GM18861 (cell line): ENCODE measurements around the gene TMEM198.
A peak's percentile ranks its signal among the peaks of the same experiment; 100 is the strongest.

Experiments
- ATAC-seq: cut with Tn5 transposase; IDR thresholded peaks from one replicate; pipeline ENCODE4 v1.9.1; 2021; ENCODE audit not compliant: unreplicated experiment

TMEM198 gene

GRCh38 chr2:219543596-219544358 lies at the start of gene TMEM198, which contains the start of gene CHPF:
TSS of gene TMEM198 (plus strand) at chr2:219544028. CDS start at chr2:219544728, 700 bp downstream.
TSS of gene CHPF (minus strand) at chr2:219543809. CDS start at chr2:219543538, 271 bp downstream.
- ATAC-seq, result peak; percentile 74

- ATAC-seq, result no peak
Observed at GRCh38 chr2:219494952-219495530, 48.8 kb upstream of the TMEM198 start.

DNA sequence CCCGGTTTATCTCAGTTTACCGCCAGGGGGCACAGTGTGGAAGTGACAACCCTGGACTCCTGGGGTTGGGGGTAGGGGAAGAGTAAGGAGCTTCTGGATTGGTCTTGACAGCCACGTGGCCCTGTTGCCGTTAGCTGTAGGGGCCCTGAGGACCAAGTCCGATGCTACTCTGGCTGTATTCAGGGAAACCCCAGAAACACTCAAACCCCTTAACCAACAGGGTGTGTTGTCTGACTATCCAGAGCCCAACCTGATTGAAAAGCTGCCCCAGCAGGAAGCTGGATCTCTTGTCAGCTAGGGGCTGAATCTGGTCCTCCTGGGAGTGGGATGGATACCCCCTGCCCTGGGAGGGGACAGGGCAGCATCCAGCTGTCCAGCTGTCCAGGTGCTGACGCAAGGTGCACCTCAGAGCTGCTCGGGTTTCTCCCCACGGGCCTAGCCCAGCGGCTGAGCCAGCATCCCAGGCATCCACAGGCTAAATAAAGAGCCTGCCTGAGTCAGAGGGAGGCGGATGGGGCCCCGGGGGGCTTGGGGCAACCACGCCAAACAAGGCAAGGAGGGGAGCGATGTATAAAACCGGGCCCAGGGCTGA lies 48.2 kb upstream of the TMEM198 start:
- ATAC-seq, result peak; percentile 25

DNA sequence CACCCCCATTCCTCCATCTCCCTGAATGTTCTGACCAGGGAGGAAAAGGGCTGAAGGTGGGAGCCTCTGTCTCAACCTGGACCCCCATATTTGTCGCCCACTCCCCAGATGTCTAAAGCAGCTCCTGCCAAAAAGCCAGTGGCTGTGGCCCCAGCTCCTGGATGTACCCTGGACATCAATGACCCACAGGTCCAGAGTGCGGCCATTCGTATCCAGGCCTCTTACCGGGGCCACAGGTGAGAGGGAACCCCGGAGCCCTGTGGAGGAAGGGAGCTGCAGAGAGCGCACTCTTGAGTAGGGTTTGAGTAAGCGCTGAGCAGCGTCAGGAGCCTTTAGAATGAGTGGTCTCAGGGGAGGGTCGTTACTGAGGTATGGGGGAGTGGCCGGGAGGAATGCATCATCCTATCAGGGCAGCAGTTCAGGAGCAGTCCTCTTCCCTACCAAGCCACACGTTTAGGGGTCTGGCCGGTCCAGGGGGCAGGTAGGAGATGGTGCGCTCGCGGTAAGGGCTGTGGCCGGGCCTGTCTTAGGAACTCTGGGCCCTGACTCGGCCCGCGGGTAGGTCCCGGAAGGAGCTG lies 47.5 kb upstream of the TMEM198 start:
- ATAC-seq, result no peak

- ATAC-seq, result no peak
Observed at GRCh38 chr2:219496825-219497494, 46.9 kb upstream of the TMEM198 start.

DNA sequence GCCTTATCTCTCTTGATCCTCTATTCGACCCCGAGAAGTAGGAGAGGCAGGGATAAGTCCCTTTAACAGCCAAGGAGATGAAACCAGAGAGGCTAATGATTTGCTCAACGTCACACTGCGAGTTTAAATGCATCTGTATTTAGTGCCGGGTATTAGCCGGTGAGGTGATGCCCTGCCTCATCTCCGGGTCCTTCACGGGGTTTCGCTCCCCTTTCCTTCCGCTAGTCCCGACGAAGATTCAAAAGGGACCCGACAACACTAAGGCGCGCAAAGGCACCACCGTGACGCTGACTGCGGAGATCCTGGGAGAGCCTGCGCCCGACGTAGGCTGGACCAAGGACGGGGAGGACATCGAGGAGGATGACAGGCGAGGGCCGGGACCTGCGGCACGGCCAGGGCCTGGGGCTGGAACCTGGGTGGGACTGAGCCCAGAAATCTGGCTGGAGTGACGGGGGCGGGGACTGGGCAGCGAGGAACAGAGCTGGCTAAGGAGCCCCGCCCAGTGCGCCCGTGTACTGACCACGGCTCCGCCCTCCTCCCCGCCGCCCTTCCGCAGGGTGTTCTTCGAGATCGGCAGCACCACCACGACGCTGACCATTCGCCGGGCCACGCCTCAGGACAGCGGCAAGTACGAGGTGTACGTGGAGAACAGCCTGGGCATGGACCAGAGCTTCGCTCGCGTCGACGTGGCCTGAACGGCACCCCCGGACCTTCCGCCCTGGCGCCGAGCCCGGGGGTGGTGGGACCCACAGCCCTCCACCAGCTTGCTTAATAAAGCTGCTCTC lies 46.1 kb upstream of the TMEM198 start:
- ATAC-seq, result no peak

- peak; percentile 94 for ATAC-seq
Observed at GRCh38 chr2:219498280-219499057, 45.4 kb upstream of the TMEM198 start, which contains the start of gene GMPPA. TSS of gene GMPPA (plus strand) at chr2:219498891. CDS start at chr2:219499976, 1,085 bp downstream.

- ATAC-seq, result no peak
Observed at GRCh38 chr2:219499058-219499307, 44.8 kb upstream of the TMEM198 start.

- no peak for ATAC-seq
Observed at GRCh38 chr2:219499555-219499954, 44.3 kb upstream of the TMEM198 start.

DNA sequence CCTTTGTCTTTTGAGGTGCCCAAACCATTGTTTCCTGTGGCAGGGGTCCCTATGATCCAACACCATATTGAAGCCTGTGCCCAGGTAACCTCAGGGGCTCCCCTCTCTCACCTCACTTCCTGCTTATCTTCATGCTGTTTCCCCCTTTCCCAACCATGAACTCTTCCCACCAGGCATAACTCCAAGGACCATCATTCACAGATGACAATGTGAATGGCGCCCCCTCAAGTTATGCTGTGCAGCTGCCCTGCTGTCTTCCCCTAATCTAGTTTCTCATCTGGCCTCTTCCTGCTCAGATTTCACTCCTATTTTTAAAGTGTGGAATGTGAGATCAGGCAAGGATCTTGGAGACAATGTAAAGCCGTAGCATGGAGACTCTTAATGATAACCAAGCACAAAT lies 43.7 kb upstream of the TMEM198 start:
- no peak for ATAC-seq

DNA sequence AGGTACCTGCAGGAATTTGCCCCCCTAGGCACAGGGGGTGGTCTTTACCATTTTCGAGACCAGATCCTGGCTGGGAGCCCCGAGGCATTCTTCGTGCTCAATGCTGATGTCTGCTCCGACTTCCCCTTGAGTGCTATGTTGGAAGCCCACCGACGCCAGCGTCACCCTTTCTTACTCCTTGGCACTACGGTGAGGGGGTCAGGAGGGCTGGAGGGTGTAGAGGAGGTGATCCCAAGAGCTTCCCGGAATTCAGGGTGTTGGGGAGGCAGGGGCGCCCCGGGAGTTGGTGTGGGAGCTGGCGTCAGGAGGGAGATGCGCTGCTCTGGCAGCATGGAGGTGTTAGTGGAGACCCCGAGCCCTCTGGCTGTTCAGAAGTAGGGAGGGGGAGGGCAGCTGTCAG lies 42.0 kb upstream of the TMEM198 start:
- no peak for ATAC-seq

DNA sequence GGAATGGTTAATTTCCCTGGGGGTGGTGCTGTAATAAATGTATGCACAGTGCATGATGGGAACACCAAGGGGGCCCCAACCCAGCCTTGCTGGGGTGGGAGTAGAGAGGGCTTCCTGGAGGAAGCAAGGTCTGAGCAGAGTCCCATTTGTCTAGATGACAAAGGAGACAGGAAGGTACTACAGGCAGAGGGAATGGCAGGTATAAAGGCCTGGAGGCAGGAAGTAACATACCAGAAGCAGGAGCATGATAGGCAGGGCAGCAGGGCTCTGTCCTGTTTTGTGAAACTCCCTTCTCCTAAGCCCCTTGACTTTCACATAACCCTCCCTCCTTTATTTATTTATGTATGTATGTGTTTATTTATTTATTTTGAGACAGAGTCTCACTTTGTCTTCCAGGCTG lies 41.2 kb upstream of the TMEM198 start:
- ATAC-seq, result no peak

DNA sequence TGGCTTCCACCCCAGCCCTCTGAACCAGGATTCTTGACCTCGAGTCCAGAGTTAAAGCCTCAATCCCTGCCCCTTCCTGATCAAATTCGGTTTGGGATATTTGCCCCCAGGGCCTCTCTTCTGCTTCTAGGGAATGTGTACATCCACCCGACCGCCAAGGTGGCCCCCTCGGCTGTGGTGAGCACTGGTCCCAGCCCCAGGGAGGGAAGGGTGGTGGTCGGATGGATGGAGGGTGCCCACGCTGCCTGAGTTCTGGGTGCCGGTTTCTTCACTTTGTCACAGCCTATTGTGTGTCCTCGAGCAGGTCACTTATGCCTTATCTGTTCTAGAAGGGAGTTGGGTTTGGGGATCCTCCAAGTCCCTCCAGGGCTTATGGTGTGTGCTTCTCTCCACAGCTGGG lies 38.2 kb upstream of the TMEM198 start:
- ATAC-seq, result no peak

DNA sequence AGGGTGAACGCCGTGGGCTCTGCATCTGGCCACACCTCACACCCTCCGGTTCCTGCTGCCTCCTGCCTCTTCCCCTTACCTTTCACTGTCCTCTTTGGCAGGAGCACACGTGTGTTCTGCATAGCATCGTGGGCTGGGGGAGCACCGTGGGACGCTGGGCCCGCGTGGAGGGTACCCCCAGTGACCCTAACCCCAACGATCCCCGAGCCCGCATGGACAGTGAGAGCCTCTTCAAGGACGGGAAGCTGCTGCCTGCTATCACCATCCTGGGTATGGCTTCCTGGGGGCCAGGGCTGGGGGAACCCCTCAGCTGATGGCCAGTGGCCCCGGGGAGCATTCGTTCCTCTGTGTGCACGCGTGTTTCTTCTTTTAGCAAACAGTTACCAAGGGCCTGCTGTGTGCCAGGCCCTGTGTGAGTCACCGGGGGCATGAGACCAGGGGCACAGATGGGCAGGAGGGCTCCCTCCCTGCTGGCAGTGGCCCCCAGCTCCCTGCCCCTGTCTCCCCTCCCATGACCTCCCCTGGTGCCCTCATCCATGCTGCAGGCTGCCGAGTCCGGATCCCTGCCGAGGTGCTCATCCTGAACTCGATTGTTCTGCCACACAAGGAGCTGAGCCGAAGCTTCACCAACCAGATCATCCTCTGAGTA lies 37.6 kb upstream of the TMEM198 start:
- ATAC-seq, result no peak

GRCh38 chr2:219506802-219507526 lies 36.9 kb upstream of the TMEM198 start:
- ATAC-seq, result no peak

GRCh38 chr2:219507581-219508443 lies 36.0 kb upstream of the TMEM198 start:
- no peak for ATAC-seq

DNA sequence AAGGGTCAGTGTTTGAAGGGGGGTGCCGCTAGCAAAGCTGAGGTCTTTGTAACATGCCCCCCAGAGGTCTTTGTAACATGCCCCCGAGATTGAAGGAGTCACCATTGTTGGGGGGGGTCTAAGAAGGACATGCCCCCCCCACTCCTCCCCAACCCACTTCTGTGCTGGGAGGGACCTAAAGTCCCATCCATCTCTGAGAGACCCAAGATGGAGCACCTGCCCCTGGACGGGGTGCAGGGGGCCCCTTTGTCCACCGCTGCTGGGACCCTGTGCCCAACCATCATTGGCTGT lies 35.4 kb upstream of the TMEM198 start:
- ATAC-seq, result no peak
